Raji (cell line): ENCODE data around the gene CTR9.

Experiments
- POLR2A ChIP-seq: IDR thresholded peaks from 2 replicates; pipeline ENCODE4 v1.6.1; 2011; ENCODE audit warnings: low read depth, low read length, control low read depth; ENCODE audit not compliant: insufficient read depth

The CTR9 gene

GRCh38 chr11:10793470-10794255 lies 42.6 kb downstream of the CTR9 start:
- TF ChIP-seq POLR2A = no peak

DNA sequence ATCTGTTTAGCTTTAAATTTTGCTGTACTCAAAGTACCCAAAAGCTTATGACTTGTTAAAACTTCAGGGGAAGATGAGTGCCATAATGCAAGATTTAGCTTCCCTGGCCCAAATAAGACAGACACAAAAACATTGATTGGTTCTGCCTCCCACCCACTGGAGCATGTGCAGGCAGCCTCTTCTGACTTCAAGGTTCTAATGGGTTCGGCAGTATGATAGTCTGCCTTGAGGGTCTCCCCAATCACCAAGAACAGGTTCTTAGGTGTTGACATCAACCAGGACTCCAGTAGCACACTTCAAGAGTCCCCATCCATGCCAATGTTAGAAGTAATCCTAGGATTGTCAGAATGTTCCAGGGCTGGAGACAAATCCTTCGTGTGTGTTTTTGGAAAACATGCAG lies 45.1 kb downstream of the CTR9 start:
- no peak for TF ChIP-seq POLR2A

GRCh38 chr11:10797001-10797400 lies 46.0 kb downstream of the CTR9 start:
- no peak for TF ChIP-seq POLR2A

DNA sequence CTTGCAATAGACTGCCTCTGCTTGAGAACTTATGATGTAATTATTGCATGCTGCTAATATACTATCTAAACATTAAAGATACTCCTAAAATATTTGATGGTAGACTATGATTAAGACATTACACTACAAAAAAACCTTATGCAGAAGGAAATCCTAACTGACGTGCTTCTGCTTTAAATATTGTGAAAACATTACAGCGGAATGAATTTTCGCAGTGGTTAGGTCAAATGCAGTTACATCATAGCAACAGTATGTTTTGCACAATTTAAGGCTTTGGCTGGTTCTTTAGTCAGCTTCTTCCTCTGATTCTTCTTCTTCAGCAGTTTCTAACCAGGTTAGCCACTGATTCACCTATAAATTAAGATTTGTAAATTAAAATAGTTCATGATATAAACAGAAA lies 46.5 kb downstream of the CTR9 start:
- TF ChIP-seq POLR2A = no peak

GRCh38 chr11:10798330-10798928 lies 47.4 kb downstream of the CTR9 start:
- TF ChIP-seq POLR2A = no peak

DNA sequence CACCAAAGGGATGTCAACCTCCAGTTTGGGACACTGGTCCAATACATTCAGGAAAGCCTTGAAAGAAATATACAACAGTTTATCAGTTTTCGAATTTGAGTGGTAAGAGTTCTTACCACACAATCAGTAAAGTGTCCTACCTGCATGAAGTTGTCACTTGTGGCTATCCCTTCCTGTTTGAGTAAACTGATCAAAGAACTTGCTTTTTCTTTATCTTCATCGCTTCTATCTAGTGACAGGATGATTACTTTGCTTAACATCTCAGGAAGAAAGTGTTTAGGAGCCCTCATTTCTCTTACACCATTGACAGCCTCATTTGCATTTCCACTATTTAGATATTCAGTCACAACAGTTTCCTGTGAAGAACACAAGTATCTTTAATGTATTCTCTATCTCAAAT lies 49.2 kb downstream of the CTR9 start:
- TF ChIP-seq POLR2A = no peak

GRCh38 chr11:10803676-10804075 lies 52.6 kb downstream of the CTR9 start:
- no peak for TF ChIP-seq POLR2A

DNA sequence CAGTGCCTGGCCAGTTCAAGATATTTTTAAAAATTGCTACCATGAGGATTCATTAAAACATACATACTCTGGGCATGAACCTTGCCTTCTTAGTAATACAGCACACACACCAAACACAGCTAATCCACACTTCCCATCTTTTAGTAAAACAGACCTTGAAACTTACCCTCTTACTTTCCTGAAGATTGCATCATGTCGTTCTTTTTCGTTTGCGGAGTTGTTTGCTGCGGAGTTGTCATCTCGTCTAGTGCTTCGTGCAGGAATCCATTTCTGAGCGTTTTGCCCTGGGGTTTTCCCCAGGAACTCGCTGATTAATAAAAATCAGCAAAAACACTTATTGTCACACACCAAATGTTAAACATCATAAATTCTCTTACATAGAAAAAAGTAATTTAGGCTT lies 54.7 kb downstream of the CTR9 start:
- no peak for TF ChIP-seq POLR2A

DNA sequence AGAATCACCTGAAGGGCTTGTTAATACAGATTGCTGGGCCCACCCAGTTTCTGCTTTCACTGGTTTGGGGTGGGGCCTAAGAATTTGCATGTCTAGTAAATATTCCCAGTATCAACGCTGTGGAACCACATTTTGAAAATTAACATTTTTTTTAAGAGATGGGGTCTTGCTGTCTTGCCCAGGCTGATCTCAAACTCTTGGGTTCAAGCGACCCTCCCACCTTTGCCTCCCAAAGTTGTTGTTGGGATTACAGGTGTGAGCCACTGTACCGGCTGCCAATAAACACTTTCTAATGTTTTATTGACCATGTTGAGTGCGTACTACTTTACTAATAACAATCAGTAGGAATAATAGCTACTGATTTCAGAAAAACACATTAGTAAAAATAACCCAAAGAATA lies 55.2 kb downstream of the CTR9 start:
- TF ChIP-seq POLR2A = no peak

- TF ChIP-seq POLR2A = no peak
Observed at GRCh38 chr11:10807493-10808234, 56.6 kb downstream of the CTR9 start.

DNA sequence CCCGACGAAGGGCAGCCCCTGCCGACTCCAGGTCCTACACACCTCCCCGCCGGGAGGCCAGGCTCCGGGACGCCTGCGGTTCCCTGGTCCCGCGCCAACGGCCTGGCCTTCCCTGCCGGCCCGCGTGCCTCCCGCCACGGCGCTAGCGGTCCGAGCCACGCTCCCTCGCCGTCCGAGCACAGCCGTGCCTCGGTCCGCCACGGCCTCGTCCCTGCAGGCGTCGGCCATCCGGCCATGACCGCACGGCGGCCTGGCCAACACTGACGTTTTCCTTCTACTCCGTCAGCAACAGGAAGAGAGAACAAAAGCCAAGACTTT lies 57.1 kb downstream of the CTR9 start:
- no peak for TF ChIP-seq POLR2A

DNA sequence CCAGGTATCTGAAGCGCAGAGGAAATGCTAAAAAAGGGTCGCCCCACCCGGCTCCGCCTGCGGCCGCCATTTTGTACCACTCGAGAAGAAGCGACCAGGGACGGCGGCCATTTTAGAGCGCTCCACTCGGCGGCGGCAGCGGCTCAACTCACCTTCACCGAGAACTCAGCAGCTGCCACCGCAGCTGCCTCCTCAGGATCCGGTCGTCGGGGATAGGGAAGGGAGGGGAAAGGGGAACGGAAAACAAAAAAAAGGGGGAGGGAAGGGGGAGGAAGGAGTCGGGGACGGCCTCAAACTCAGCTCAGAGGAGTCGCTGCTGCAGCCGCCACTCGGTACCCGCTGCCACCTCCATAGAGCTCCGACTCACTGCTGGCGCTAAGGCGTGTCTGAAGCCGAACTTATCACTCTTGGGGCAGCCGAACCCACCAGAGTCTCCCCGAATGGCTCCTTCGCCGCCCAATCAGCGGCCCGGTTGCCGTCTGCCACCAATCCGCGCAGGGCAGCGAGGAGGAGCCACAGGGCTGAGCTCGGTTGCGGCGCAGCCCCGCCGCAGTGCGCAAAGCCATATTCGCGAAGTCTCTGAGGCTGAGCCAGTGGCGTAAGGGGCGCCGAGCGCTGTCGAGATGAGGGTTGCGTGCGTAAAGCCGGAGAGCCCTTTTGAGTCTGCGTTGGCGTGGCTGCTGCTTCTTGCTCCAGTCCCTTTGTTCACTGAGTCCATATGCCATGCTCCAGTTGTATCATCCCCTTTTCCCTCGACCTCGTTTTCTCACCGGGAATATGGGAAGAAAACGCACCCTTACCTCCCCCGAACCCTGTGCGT lies 57.7 kb downstream of the CTR9 start, which contains the start of gene EIF4G2:
Gene EIF4G2 (minus strand): TSS at position 374 of the 820 bp plus-strand sequence.
- TF ChIP-seq POLR2A = peak; percentile 100

GRCh38 chr11:10809373-10810160 lies 58.5 kb downstream of the CTR9 start:
- TF ChIP-seq POLR2A = no peak

GRCh38 chr11:10813945-10814344 lies 62.9 kb downstream of the CTR9 start:
- no peak for TF ChIP-seq POLR2A

DNA sequence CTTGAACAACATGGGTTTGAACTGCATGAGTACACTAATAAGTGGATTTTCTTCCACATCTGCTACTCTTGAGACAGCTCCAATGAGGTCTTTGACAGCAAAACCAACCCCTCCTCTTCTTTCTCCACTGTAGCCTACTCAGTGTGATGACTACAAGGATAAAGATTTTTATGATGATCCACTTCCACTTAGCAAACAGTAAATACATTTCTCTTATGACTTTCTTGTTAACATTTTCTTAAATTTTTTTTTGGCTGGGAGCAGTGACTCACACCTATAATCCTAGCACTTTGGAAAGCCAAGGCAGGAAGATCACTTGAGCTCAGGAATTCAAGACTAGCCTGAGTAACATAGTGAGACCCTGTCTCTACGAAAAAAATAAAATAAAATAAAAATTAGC lies 67.5 kb downstream of the CTR9 start:
- no peak for TF ChIP-seq POLR2A

- TF ChIP-seq POLR2A = no peak
Observed at GRCh38 chr11:10823152-10823579, 72.1 kb downstream of the CTR9 start.
